HepG2 (cell line): Measurements from ENCODE around the gene CIAO2B. TPM values are rescaled to one million over a fixed set of nuclear protein-coding genes. Genes with fewer than 3 reads are reported as not detected.
A peak's percentile ranks its signal among the peaks of the same experiment; 100 is the strongest.

Experiments used
- ARNT ChIP-seq: fragments of 450-650 bp; IDR thresholded peaks from 2 replicates; pipeline ENCODE4 v1.6.1; 2017
- CBX1 ChIP-seq: IDR thresholded peaks from one replicate; pipeline ENCODE4 v1.6.1; 2016; ENCODE audit warnings: antibody characterized with exemption, low read depth
- CHCHD3 ChIP-seq: sonication (generic); formaldehyde crosslinking; IDR thresholded peaks from 2 replicates; pipeline ENCODE4 v1.8.0; 2022; ENCODE audit warnings: mild to moderate bottlenecking, missing genetic modification reagents, moderate library complexity
- DR1 ChIP-seq: sonication (generic); formaldehyde crosslinking; IDR thresholded peaks from 2 replicates; pipeline ENCODE4 v1.8.0; 2021; ENCODE audit warnings: mild to moderate bottlenecking, missing genetic modification reagents, inconsistent platforms
- IRF1 ChIP-seq: sonication (generic); formaldehyde crosslinking; IDR thresholded peaks from 2 replicates; pipeline ENCODE4 v1.4.0; 2020; ENCODE audit warnings: low read depth, mild to moderate bottlenecking, missing genetic modification reagents
- MXI1 ChIP-seq: IDR thresholded peaks from 3 replicates; pipeline ENCODE4 v1.6.1; 2012; ENCODE audit warnings: low read depth, low read length, inconsistent platforms, borderline replicate concordance
- NFYC ChIP-seq: IDR thresholded peaks from 2 replicates; pipeline ENCODE4 v1.6.1; 2016; ENCODE audit warnings: missing genetic modification reagents, missing compliant biosample characterization
- ONECUT2 ChIP-seq: sonication (generic); formaldehyde crosslinking; IDR thresholded peaks from 2 replicates; pipeline ENCODE4 v1.4.0; 2020; ENCODE audit warnings: missing genetic modification reagents
- SNAPC2 ChIP-seq: sonication (generic); formaldehyde crosslinking; IDR thresholded peaks from 2 replicates; pipeline ENCODE4 v1.8.1; 2022; ENCODE audit warnings: mild to moderate bottlenecking, missing genetic modification reagents
- USF2 ChIP-seq, 2 experiments: sonication (generic) in 1 of 2; formaldehyde crosslinking in 1 of 2; IDR thresholded peaks; 2 replicates each; pipeline versions ENCODE4 v1.5.1 to v1.6.1; 2011 to 2020; ENCODE audit warnings: borderline replicate concordance in 1 of 2, low read depth in 1 of 2, low read length in 1 of 2, mild to moderate bottlenecking in 1 of 2, missing genetic modification reagents in 1 of 2, moderate library complexity in 1 of 2
- ZFP62 ChIP-seq: sonication (generic); formaldehyde crosslinking; IDR thresholded peaks from 2 replicates; pipeline ENCODE4 v1.4.0; 2020; ENCODE audit warnings: missing genetic modification reagents
- ZKSCAN5 ChIP-seq: sonication (generic); formaldehyde crosslinking; IDR thresholded peaks from 2 replicates; pipeline ENCODE4 v1.5.1; 2020; ENCODE audit warnings: mild to moderate bottlenecking, missing genetic modification reagents
- ZNF30 ChIP-seq: sonication (generic); formaldehyde crosslinking; IDR thresholded peaks from 2 replicates; pipeline ENCODE4 v1.5.0; 2020; ENCODE audit warnings: mild to moderate bottlenecking, missing genetic modification reagents
- ZNF446 ChIP-seq: sonication (generic); formaldehyde crosslinking; IDR thresholded peaks from 2 replicates; pipeline ENCODE4 v1.5.0; 2020; ENCODE audit warnings: mild to moderate bottlenecking, missing genetic modification reagents
- ZNF510 ChIP-seq: sonication (generic); formaldehyde crosslinking; IDR thresholded peaks from 2 replicates; pipeline ENCODE4 v1.4.0; 2020; ENCODE audit warnings: low read depth, mild to moderate bottlenecking, missing genetic modification reagents
- polyA plus RNA-seq, 8 experiments: library from polyadenylated mRNA; depleted of rRNA in 3 of 8; stranded (reverse) in 7 of 8; unstranded in 1 of 8; fragments of >200 nt; fragmentation: Illumina TruSeq in 4 of 8; extraction: Trizol in 4 of 8; gene quantifications; 2 replicates each; pipeline versions ENCODE4 v1.2.1 to v1.2.3, GENCODE V29; 2011 to 2016; ENCODE audit warnings: low read depth in 4 of 8, missing spikeins in 1 of 8, mixed read lengths in 1 of 8; ENCODE audit not compliant: insufficient read depth in 1 of 8
- total RNA-seq, 5 experiments: library from RNA; depleted of rRNA; stranded (reverse); fragments of >200 nt; fragmentation: Illumina TruSeq; extraction: Trizol; gene quantifications; 2 replicates each; pipeline ENCODE4 v1.2.3, GENCODE V29; 2016; ENCODE audit warnings: low read depth in 1 of 5
- TF ChIP-seq, protein P1 (sequence below): sonication (generic); formaldehyde crosslinking; IDR thresholded peaks from 2 replicates; pipeline ENCODE4 v1.9.0; 2022; ENCODE audit warnings: missing genetic modification reagents, mild to moderate bottlenecking, borderline replicate concordance
- TF ChIP-seq, protein P2 (sequence below): IDR thresholded peaks from 2 replicates; pipeline ENCODE4 v1.6.1; 2016; ENCODE audit warnings: control low read depth
- TF ChIP-seq, protein P3 (sequence below): sonication (generic); formaldehyde crosslinking; IDR thresholded peaks from 2 replicates; pipeline ENCODE4 v1.8.1; 2023; ENCODE audit warnings: mild to moderate bottlenecking, missing genetic modification reagents
- TF ChIP-seq, protein P4 (sequence below): sonication (generic); formaldehyde crosslinking; IDR thresholded peaks from 2 replicates; pipeline ENCODE4 v1.4.0; 2020; ENCODE audit warnings: missing genetic modification reagents, borderline replicate concordance

CIAO2B gene
- total and polyA plus RNA-seq, 2 of the 13 experiments (the other 11 are each of a cell fraction or from before 2014, with no cell fraction given): 157 to 293 TPM

DNA sequence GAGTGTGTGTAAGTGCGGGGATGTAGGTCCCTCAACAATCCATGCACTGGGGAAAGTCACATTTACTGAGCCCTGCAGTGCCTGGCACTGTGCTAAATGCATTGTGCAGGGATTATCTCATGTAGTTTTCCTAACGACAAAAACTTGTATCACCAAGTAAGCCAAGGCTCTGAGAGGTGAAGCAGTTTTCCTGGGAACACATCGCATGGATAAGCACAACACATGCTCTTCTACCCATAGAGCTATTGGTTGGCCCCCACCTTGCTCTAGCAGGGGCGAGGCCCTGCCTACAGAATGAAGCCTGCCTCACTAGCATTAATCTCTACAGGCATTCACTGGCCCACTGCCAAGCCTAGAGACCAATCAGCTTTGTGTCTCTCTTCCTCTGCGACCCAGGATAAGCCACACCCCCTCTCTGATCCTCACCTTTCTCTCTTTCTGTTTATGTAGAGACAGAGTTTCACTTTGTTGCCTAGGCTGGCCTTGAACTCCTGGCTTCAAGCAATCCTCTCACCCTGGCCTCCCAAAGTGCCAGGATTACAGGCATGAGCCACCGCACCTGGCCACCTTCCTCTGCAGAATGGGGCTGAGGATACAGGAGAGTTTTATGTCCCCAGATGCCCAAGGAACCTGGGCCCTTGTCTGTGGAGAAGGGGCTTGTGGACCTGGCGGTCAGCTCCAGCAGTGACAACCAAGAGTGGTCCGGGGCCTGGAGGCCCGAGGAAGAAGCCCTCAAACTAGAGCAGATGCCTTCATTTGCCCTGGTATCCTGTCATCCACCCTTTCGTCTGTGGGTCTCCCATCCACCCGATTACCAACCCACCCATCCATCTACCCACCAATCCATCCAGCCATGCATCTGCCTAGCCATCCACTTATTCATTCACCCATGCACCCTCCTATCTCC is 28.3 kb downstream of the CIAO2B start (continued):
- TF ChIP-seq USF2 (IDR thresholded peaks at IDR 0.05; ENCODE audit: low read depth, low read length) (no peak), USF2 (CRISPR knock-in tag; IDR thresholded peaks at IDR 0.05; ENCODE audit: borderline replicate concordance) (no peak; the same call in 1 of the 2 replicates), MXI1 (no peak; the same call in 2 of the 3 replicates), NFYC (CRISPR knock-in tag) (peak; percentile 60), CHCHD3 (CRISPR knock-in tag) (no peak), ZNF510 (no peak), CBX1 (peak; percentile 70), ZFP62 (no peak), ONECUT2 (CRISPR knock-in tag) (0 out of 2 replicates have a peak, but pooled peaks have one; percentile 45), ZKSCAN5 (CRISPR knock-in tag) (no peak), ARNT (no peak), DR1 (CRISPR knock-in tag) (peak; percentile 83; the same call in 1 of the 2 replicates), IRF1 (CRISPR knock-in tag) (no peak), ZNF30 (CRISPR knock-in tag) (no peak), ZNF446 (CRISPR knock-in tag) (no peak), SNAPC2 (CRISPR knock-in tag) (no peak; the same call in 1 of the 2 replicates)
- TF ChIP-seq, protein P1, sequence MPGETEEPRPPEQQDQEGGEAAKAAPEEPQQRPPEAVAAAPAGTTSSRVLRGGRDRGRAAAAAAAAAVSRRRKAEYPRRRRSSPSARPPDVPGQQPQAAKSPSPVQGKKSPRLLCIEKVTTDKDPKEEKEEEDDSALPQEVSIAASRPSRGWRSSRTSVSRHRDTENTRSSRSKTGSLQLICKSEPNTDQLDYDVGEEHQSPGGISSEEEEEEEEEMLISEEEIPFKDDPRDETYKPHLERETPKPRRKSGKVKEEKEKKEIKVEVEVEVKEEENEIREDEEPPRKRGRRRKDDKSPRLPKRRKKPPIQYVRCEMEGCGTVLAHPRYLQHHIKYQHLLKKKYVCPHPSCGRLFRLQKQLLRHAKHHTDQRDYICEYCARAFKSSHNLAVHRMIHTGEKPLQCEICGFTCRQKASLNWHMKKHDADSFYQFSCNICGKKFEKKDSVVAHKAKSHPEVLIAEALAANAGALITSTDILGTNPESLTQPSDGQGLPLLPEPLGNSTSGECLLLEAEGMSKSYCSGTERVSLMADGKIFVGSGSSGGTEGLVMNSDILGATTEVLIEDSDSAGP (CRISPR knock-in tag): peak; percentile 59
- TF ChIP-seq, protein P2, sequence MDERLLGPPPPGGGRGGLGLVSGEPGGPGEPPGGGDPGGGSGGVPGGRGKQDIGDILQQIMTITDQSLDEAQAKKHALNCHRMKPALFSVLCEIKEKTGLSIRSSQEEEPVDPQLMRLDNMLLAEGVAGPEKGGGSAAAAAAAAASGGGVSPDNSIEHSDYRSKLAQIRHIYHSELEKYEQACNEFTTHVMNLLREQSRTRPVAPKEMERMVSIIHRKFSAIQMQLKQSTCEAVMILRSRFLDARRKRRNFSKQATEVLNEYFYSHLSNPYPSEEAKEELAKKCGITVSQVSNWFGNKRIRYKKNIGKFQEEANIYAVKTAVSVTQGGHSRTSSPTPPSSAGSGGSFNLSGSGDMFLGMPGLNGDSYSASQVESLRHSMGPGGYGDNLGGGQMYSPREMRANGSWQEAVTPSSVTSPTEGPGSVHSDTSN (CRISPR knock-in tag): no peak
- TF ChIP-seq, protein P3, sequence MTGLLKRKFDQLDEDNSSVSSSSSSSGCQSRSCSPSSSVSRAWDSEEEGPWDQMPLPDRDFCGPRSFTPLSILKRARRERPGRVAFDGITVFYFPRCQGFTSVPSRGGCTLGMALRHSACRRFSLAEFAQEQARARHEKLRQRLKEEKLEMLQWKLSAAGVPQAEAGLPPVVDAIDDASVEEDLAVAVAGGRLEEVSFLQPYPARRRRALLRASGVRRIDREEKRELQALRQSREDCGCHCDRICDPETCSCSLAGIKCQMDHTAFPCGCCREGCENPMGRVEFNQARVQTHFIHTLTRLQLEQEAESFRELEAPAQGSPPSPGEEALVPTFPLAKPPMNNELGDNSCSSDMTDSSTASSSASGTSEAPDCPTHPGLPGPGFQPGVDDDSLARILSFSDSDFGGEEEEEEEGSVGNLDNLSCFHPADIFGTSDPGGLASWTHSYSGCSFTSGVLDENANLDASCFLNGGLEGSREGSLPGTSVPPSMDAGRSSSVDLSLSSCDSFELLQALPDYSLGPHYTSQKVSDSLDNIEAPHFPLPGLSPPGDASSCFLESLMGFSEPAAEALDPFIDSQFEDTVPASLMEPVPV (CRISPR knock-in tag): no peak
- TF ChIP-seq, protein P4, sequence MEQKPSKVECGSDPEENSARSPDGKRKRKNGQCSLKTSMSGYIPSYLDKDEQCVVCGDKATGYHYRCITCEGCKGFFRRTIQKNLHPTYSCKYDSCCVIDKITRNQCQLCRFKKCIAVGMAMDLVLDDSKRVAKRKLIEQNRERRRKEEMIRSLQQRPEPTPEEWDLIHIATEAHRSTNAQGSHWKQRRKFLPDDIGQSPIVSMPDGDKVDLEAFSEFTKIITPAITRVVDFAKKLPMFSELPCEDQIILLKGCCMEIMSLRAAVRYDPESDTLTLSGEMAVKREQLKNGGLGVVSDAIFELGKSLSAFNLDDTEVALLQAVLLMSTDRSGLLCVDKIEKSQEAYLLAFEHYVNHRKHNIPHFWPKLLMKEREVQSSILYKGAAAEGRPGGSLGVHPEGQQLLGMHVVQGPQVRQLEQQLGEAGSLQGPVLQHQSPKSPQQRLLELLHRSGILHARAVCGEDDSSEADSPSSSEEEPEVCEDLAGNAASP: peak; percentile 80; the same call in 1 of the 2 replicates
